ENCODE data around the gene GALNS.

GRCh38 chr16:88844419-88845036 is 12.2 kb downstream of the GALNS start:
- TF ChIP-seq CEBPB (IDR thresholded peaks at IDR 0.05) (no peak), REST (IDR thresholded peaks at IDR 0.05; ENCODE audit: low read depth) (no peak), FOXM1 (IDR thresholded peaks at IDR 0.05; ENCODE audit: borderline replicate concordance, low read depth) (no peak), YY1 (IDR thresholded peaks at IDR 0.05; ENCODE audit: low read depth) (no peak), MAX (IDR thresholded peaks at IDR 0.05) (no peak), TAF1 (IDR thresholded peaks at IDR 0.05; ENCODE audit: low read depth) (no peak), EP300 (IDR thresholded peaks at IDR 0.05; ENCODE audit: borderline replicate concordance) (no peak), EGR1 (IDR thresholded peaks at IDR 0.05) (no peak), TCF12 (IDR thresholded peaks at IDR 0.05; ENCODE audit: low read depth) (no peak), RAD21 (IDR thresholded peaks at IDR 0.05; ENCODE audit: low read depth) (no peak)
